Lower leg skin (tissue), 3 donors: ENCODE measurements around the gene CAPSL.

ENCODE experiments used
- POLR2A ChIP-seq, 2 donors: fragments of 450-650 bp; IDR thresholded peaks; one replicate each; pipeline ENCODE4 v1.6.1; 2016 to 2017; ENCODE audit warnings: antibody characterized with exemption in 2 of 2, mild to moderate bottlenecking in 1 of 2, moderate library complexity in 1 of 2
- TF ChIP-seq, protein P1 (sequence below), 3 donors: fragments of 450-650 bp; IDR thresholded peaks; one replicate each; pipeline ENCODE4 v1.5.1; 2016; ENCODE audit warnings: antibody characterized with exemption in 3 of 3, mild to moderate bottlenecking in 3 of 3, moderate library complexity in 2 of 3

DNA sequence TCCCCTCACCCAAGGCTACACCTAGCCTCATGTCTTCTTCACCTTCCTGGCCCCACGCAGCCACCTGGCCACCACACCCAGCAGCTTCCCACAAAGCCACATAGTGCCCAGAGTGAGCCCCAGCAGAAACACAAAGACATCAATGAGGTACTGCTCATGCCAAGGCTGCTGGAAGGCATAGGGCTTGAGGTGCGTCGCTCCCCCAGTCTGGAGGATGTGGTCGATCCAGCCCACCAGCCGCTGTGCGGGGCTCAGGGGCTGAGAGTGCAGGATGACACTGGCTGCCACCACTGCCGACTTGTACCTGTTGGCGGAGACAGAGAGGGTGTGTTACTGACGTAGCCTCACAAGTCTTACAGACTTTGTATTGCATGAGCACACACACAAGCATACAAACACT lies 15.8 kb upstream of the CAPSL start:
- TF ChIP-seq POLR2A (IDR thresholded peaks at IDR 0.05): no peak
- TF ChIP-seq, protein P1, sequence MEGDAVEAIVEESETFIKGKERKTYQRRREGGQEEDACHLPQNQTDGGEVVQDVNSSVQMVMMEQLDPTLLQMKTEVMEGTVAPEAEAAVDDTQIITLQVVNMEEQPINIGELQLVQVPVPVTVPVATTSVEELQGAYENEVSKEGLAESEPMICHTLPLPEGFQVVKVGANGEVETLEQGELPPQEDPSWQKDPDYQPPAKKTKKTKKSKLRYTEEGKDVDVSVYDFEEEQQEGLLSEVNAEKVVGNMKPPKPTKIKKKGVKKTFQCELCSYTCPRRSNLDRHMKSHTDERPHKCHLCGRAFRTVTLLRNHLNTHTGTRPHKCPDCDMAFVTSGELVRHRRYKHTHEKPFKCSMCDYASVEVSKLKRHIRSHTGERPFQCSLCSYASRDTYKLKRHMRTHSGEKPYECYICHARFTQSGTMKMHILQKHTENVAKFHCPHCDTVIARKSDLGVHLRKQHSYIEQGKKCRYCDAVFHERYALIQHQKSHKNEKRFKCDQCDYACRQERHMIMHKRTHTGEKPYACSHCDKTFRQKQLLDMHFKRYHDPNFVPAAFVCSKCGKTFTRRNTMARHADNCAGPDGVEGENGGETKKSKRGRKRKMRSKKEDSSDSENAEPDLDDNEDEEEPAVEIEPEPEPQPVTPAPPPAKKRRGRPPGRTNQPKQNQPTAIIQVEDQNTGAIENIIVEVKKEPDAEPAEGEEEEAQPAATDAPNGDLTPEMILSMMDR (IDR thresholded peaks at IDR 0.05): no peak
